Measurements from ENCODE around the gene IFIT1B. TPM values are rescaled to one million over a fixed set of nuclear protein-coding genes. Genes with fewer than 3 reads are reported as not detected.

Gene IFIT1B
- total and polyA plus RNA-seq, 10 of the 15 experiments (the other 5 are each of a cell fraction or from before 2014, with no cell fraction given), result 0.04 TPM; not detected in 9

- 78% methylated on average over 5 of the region's 5 CpGs for WGBS (ENCODE audit: insufficient coverage, insufficient replicate concordance, low lambda C conversion rate, missing lambda C conversion rate)
- POLR2A ChIA-PET, result no interaction called here
- Histone ChIP-seq H3K27ac (ENCODE audit: control insufficient read depth, insufficient read depth) (no peak overlapping the region), H3K9me3 (replicated peaks; ENCODE audit: control insufficient read depth, insufficient read depth, low read length) (no peaks in the 10 kb centered on the region; the same call in 1 of the 3 replicates), H3K4me2 (ENCODE audit: control insufficient read depth, insufficient read depth) (no peak overlapping the region), H3K27me3 (replicated peaks in 1 of 2; ENCODE audit: control insufficient read depth in 2 of 2, insufficient read depth in 2 of 2, low read length in 1 of 2) (no peaks in the 10 kb centered on the region), H3K4me3 (no peak overlapping the region), H2AFZ (ENCODE audit: control insufficient read depth, low read depth, low read length) (no peak overlapping the region), H3K9ac (ENCODE audit: control insufficient read depth, insufficient read depth, low read length) (no peak overlapping the region), H3K36me3 (ENCODE audit: control insufficient read depth in 2 of 2, insufficient read depth in 2 of 2, low read length in 1 of 2) (peaks cover 0 to 11% of the 10 kb centered on the region in 2 experiments; a peak in 2 of 4 replicates), H3K4me1 (ENCODE audit: control insufficient read depth, insufficient read depth, low read length) (no peaks in the 10 kb centered on the region), H3K79me2 (ENCODE audit: control insufficient read depth, insufficient read depth, low read length) (peaks cover 21% of the 10 kb centered on the region), H4K20me1 (ENCODE audit: control insufficient read depth, insufficient read depth) (no peaks in the 10 kb centered on the region)
- TF ChIP-seq KLF5 (IDR thresholded peaks at IDR 0.05; ENCODE audit: partially characterized antibody), result no peak
- no peak for TF ChIP-seq RBBP5 (conservative IDR thresholded peaks at IDR 0.05)
- no peak for TF ChIP-seq SREBF2 (IDR thresholded peaks at IDR 0.05; ENCODE audit: low read length)
- no peak for TF ChIP-seq SREBF1 (IDR thresholded peaks at IDR 0.05; ENCODE audit: low read length)
- TF ChIP-seq EP300 (IDR thresholded peaks at IDR 0.05; ENCODE audit: borderline replicate concordance in 1 of 2, control insufficient read depth in 1 of 2, low read depth in 2 of 2, low read length in 2 of 2), result no peak
- RAD21 ChIA-PET (ENCODE audit: unreplicated experiment), result interaction anchor here (0.8 kb wide), 1 partner anchor 29 kb away, joined by 3 read pairs; no protein-coding TSS in a partner anchor
- no TSS peak for BruUV-seq (replicated peaks)
- FAIRE-seq (no peak), DNase-seq (ENCODE audit: low read depth, low spot score) (no peak), ATAC-seq (no peak)
- SMC1A ChIA-PET (ENCODE audit: uncharacterized antibody, unreplicated experiment), result interaction anchor here (1.5 kb wide), 1 partner anchor 16 kb away, joined by 5 read pairs; the partner anchor contains the start of gene IFIT5
- intact Hi-C loops (cut with micrococcal nuclease; ENCODE audit: unreplicated experiment), result loop anchor here (10.0 kb wide), 1 partner anchor 403 kb away; the partner anchor contains the start of gene FAS
- in situ Hi-C loops (cut with MboI), result no loop called here
- CTCF ChIA-PET, result interaction anchor here (1.0 kb wide), 1 partner anchor 103 kb away, joined by 3 read pairs; no protein-coding TSS in a partner anchor
Observed at GRCh38 chr10:89398003-89398749, 20.3 kb downstream of the IFIT1B start.

GRCh38 chr10:89399956-89400355, 22.1 kb downstream of the IFIT1B start:
- no peaks in the 10 kb centered on the region; the same call in 1 of the 3 replicates for H3K9me3 ChIP-seq (replicated peaks; ENCODE audit: control insufficient read depth, insufficient read depth, low read length)
- no peak overlapping the region for H3K27ac ChIP-seq (ENCODE audit: control insufficient read depth, insufficient read depth)
- H3K79me2 ChIP-seq (ENCODE audit: control insufficient read depth, insufficient read depth, low read length), result peaks cover 9% of the 10 kb centered on the region
- intact Hi-C loops (cut with micrococcal nuclease; ENCODE audit: unreplicated experiment) (loop anchor here (10.0 kb wide), 1 partner anchor 405 kb away; the partner anchor contains the start of gene FAS), in situ Hi-C loops (cut with MboI) (no loop called here)
- no peak overlapping the region for H2AFZ ChIP-seq (ENCODE audit: control insufficient read depth, low read depth, low read length)
- FAIRE-seq (no peak), ATAC-seq (no peak), DNase-seq (ENCODE audit: low read depth, low spot score) (no peak)
- WGBS (ENCODE audit: insufficient coverage, insufficient replicate concordance, low lambda C conversion rate, missing lambda C conversion rate), result 100% methylated on average over 1 of the region's 1 CpG
- H3K9ac ChIP-seq (ENCODE audit: control insufficient read depth, insufficient read depth, low read length), result no peak overlapping the region
- ChIA-PET POLR2A (interaction anchor here (0.6 to 1.2 kb wide), 2 partner anchors 14 to 90 kb away, joined by 3 to 4 read pairs; partner anchors contain the start of gene IFIT5), CTCF (interaction anchor here (0.9 to 1.6 kb wide), 4 partner anchors 14 to 63 kb away, joined by 3 to 5 read pairs (median 4); partner anchors contain the start of gene IFIT5), SMC1A (ENCODE audit: uncharacterized antibody, unreplicated experiment) (interaction anchor here (1.1 kb wide), 2 partner anchors 10 to 19 kb away, joined by 3 to 4 read pairs; no protein-coding TSS in a partner anchor), RAD21 (ENCODE audit: unreplicated experiment) (interaction anchor here (0.7 to 0.9 kb wide), 2 partner anchors 14 to 19 kb away, joined by 3 to 4 read pairs; partner anchors contain the start of gene IFIT5)
- H3K4me1 ChIP-seq (ENCODE audit: control insufficient read depth, insufficient read depth, low read length), result no peaks in the 10 kb centered on the region
- H3K36me3 ChIP-seq (ENCODE audit: control insufficient read depth in 2 of 2, insufficient read depth in 2 of 2, low read length in 1 of 2), result peaks cover 0 to 15% of the 10 kb centered on the region in 2 experiments; a peak in 2 of 4 replicates
- H3K4me2 ChIP-seq (ENCODE audit: control insufficient read depth, insufficient read depth), result no peak overlapping the region
- no TSS peak for BruUV-seq (replicated peaks)
- no peaks in the 10 kb centered on the region for H3K27me3 ChIP-seq (replicated peaks in 1 of 2; ENCODE audit: control insufficient read depth in 2 of 2, insufficient read depth in 2 of 2, low read length in 1 of 2)
- H3K4me3 ChIP-seq, result no peak overlapping the region
- H4K20me1 ChIP-seq (ENCODE audit: control insufficient read depth, insufficient read depth), result no peaks in the 10 kb centered on the region
- TF ChIP-seq POLR2AphosphoS2 (IDR thresholded peaks at IDR 0.05; ENCODE audit: low read depth, low read length) (no peak), RBBP5 (conservative IDR thresholded peaks at IDR 0.05) (no peak), HDAC2 (IDR thresholded peaks at IDR 0.05) (no peak), CEBPB (IDR thresholded peaks at IDR 0.05; ENCODE audit: borderline replicate concordance in 1 of 2, low read depth in 2 of 2, low read length in 2 of 2) (no peak), MYC (IDR thresholded peaks at IDR 0.05; ENCODE audit: insufficient read depth, insufficient read length, insufficient replicate concordance, low read length, severe bottlenecking) (no peak), ZZZ3 (IDR thresholded peaks at IDR 0.05; ENCODE audit: control insufficient read depth, insufficient read length, low read depth) (no peak), CHD1 (IDR thresholded peaks at IDR 0.05; ENCODE audit: low read depth, low read length) (no peak), STAT1 (conservative IDR thresholded peaks at IDR 0.05) (no peak), TARDBP (IDR thresholded peaks at IDR 0.05; ENCODE audit: borderline replicate concordance) (no peak)
